Measurements from ENCODE around the gene OR51B4. TPM values are rescaled to one million over a fixed set of nuclear protein-coding genes. Genes with fewer than 3 reads are reported as not detected.

Gene OR51B4
- total and polyA plus RNA-seq, 9 of the 15 experiments (the other 6 are each of a cell fraction or from before 2014, with no cell fraction given): 17.1 to 64.6 (median 39.9) TPM

GRCh38 chr11:5257296-5257695, 44.5 kb downstream of the OR51B4 start (continued):
- TF ChIP-seq ZBTB40 (IDR thresholded peaks at IDR 0.05) (peak; percentile 65; the same call in 1 of the 2 replicates), ZBTB40 (CRISPR knock-in tag; IDR thresholded peaks at IDR 0.05) (no peak), POLR2H (tag; IDR thresholded peaks at IDR 0.05; ENCODE audit: low read depth) (0 out of 2 replicates have a peak, but pooled peaks have one; percentile 29), CAMTA2 (CRISPR knock-in tag; conservative IDR thresholded peaks at IDR 0.05) (no peak), ZNF644 (tag; IDR thresholded peaks at IDR 0.05; ENCODE audit: low read depth) (no peak), HLTF (IDR thresholded peaks at IDR 0.05) (no peak), TAF7 (tag; IDR thresholded peaks at IDR 0.05) (no peak), SMARCC2 (IDR thresholded peaks at IDR 0.05; ENCODE audit: low read depth) (no peak), GTF2E2 (tag; IDR thresholded peaks at IDR 0.05) (no peak), BACH1 (tag; IDR thresholded peaks at IDR 0.05) (no peak), ZNF408 (CRISPR knock-in tag; IDR thresholded peaks at IDR 0.05; ENCODE audit: low read depth) (no peak), EP400 (IDR thresholded peaks at IDR 0.05) (no peak)
